DOHH2 (cell line): ENCODE results near the gene ADCY4.

Experiments
- CTCF ChIP-seq: fragments of 200-600 bp; sonication (generic); IDR thresholded peaks from one replicate; pipeline ENCODE4 v1.5.1; 2014; ENCODE audit warnings: antibody characterized with exemption, mild to moderate bottlenecking, low read depth, low read length; ENCODE audit not compliant: poor library complexity, severe bottlenecking
- EZH2phosphoT487 ChIP-seq: fragments of 200-600 bp; sonication (generic); IDR thresholded peaks from 2 replicates; pipeline ENCODE4 v1.6.1; 2017; ENCODE audit warnings: borderline replicate concordance, mild to moderate bottlenecking, antibody characterized with exemption, low read length, moderate library complexity, mixed read lengths

GRCh38 chr14:24382064-24382371 lies 47.1 kb upstream of the ADCY4 start:
- TF ChIP-seq EZH2phosphoT487 (no peak), CTCF (no peak)
